ENCODE data around the gene GKAP1.
"Not testable (repeated sequence)": the region's sequence is repeated elsewhere in the genome, so short reads cannot be mapped to it uniquely, and the experiment has no call there.

The GKAP1 gene

GRCh38 chr9:83733739-83734138 lies 83.8 kb downstream of the GKAP1 start:
- CTCF ChIA-PET: no interaction called here
- POLR2A ChIA-PET: no interaction called here

DNA sequence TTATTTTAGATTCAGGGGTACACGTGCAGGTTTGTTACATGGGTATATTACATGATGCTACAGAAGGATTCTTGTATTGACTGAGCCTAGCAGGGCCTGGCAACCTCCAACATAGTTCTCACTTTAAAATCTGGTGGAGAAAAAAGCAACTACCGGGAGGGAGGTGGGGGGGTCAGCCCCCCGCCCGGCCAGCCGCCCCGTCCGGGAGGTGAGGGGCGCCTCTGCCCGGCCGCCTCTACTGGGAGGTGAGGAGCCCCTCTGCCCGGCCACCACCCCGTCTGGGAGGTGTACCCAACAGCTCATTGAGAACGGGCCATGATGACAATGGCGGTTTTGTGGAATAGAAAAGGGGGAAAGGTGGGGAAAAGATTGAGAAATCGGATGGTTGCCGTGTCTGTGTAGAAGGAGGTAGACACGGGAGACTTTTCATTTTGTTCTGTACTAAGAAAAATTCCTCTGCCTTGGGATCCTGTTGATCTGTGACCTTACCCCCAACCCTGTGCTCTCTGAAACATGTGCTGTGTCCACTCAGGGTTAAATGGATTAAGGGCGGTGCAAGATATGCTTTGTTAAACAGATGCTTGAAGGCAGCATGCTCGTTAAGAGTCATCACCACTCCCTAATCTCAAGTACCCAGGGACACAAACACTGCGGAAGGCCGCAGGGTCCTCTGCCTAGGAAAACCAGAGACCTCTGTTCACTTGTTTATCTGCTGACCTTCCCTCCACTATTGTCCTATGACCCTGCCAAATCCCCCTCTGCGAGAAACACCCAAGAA lies 88.8 kb downstream of the GKAP1 start:
- H3K4me1 ChIP-seq (ENCODE audit: control insufficient read depth, insufficient read depth, low read length); H3K36me3 ChIP-seq (ENCODE audit: control insufficient read depth in 2 of 2, insufficient read depth in 1 of 2, low read length in 2 of 2); POLR2A ChIA-PET; H3K4me3 ChIP-seq (ENCODE audit: low read depth, low read length); H3K9me3 ChIP-seq (ENCODE audit: control insufficient read depth, insufficient read depth, low read depth, low read length); H3K27ac ChIP-seq (ENCODE audit: extremely low read depth, low read depth, low read length): not testable (repeated sequence)
- CTCF ChIA-PET: interaction anchor here (0.7 kb wide), 1 partner anchor 84 kb away, joined by 3 read pairs; no protein-coding TSS in a partner anchor

More at GRCh38 chr9:83733739-83734138, 83.8 kb downstream of the GKAP1 start:
- H3K27ac ChIP-seq (ENCODE audit: extremely low read depth, low read depth, low read length): no peak overlapping the region
- no peak overlapping the region for H3K4me3 ChIP-seq (ENCODE audit: low read depth, low read length)
- no peaks in the 10 kb centered on the region for H3K4me1 ChIP-seq (ENCODE audit: control insufficient read depth, insufficient read depth, low read length)
- no peaks in the 10 kb centered on the region; a peak in 1 of 3 replicates for H3K36me3 ChIP-seq (ENCODE audit: control insufficient read depth in 2 of 2, insufficient read depth in 1 of 2, low read length in 2 of 2)
- H3K9me3 ChIP-seq (ENCODE audit: control insufficient read depth, insufficient read depth, low read depth, low read length): no peaks in the 10 kb centered on the region
- TF ChIP-seq ZFP69B (tag by site-specific recombination; IDR thresholded peaks at IDR 0.05) (no peak), SETDB1 (IDR thresholded peaks at IDR 0.05; ENCODE audit: insufficient read length, low read length) (no peak), KLF10 (tag by site-specific recombination; IDR thresholded peaks at IDR 0.05) (no peak), GFI1B (tag by site-specific recombination; IDR thresholded peaks at IDR 0.05) (no peak), ZNF2 (tag by site-specific recombination; IDR thresholded peaks at IDR 0.05) (no peak), ZNF140 (tag by site-specific recombination; IDR thresholded peaks at IDR 0.05) (no peak), ZNF302 (tag by site-specific recombination; IDR thresholded peaks at IDR 0.05; ENCODE audit: low read depth) (no peak), ZNF280C (tag by site-specific recombination; IDR thresholded peaks at IDR 0.05) (no peak)
- TF ChIP-seq, protein P1, sequence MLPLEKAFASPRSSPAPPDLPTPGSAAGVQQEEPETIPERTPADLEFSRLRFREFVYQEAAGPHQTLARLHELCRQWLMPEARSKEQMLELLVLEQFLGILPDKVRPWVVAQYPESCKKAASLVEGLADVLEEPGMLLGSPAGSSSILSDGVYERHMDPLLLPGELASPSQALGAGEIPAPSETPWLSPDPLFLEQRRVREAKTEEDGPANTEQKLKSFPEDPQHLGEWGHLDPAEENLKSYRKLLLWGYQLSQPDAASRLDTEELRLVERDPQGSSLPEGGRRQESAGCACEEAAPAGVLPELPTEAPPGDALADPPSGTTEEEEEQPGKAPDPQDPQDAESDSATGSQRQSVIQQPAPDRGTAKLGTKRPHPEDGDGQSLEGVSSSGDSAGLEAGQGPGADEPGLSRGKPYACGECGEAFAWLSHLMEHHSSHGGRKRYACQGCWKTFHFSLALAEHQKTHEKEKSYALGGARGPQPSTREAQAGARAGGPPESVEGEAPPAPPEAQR (tag by site-specific recombination; IDR thresholded peaks at IDR 0.05): no peak
- TF ChIP-seq, protein P2, sequence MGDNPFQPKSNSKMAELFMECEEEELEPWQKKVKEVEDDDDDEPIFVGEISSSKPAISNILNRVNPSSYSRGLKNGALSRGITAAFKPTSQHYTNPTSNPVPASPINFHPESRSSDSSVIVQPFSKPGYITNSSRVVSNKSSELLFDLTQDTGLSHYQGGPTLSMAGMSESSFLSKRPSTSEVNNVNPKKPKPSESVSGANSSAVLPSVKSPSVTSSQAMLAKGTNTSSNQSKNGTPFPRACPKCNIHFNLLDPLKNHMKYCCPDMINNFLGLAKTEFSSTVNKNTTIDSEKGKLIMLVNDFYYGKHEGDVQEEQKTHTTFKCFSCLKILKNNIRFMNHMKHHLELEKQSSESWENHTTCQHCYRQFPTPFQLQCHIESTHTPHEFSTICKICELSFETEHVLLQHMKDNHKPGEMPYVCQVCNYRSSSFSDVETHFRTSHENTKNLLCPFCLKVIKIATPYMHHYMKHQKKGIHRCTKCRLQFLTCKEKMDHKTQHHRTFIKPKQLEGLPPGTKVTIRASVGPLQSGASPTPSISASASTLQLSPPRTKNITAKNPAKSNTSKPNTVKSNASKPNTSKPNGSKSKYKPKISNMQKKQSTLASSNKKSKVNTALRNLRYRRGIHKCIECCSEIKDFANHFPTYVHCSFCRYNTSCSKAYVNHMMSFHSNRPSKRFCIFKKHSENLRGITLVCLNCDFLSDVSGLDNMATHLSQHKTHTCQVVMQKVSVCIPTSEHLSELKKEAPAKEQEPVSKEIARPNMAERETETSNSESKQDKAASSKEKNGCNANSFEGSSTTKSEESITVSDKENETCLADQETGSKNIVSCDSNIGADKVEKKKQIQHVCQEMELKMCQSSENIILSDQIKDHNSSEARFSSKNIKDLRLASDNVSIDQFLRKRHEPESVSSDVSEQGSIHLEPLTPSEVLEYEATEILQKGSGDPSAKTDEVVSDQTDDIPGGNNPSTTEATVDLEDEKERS (tag by site-specific recombination; IDR thresholded peaks at IDR 0.05): no peak
- TF ChIP-seq, protein P3, sequence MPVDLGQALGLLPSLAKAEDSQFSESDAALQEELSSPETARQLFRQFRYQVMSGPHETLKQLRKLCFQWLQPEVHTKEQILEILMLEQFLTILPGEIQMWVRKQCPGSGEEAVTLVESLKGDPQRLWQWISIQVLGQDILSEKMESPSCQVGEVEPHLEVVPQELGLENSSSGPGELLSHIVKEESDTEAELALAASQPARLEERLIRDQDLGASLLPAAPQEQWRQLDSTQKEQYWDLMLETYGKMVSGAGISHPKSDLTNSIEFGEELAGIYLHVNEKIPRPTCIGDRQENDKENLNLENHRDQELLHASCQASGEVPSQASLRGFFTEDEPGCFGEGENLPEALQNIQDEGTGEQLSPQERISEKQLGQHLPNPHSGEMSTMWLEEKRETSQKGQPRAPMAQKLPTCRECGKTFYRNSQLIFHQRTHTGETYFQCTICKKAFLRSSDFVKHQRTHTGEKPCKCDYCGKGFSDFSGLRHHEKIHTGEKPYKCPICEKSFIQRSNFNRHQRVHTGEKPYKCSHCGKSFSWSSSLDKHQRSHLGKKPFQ (tag by site-specific recombination; IDR thresholded peaks at IDR 0.05): no peak
- TF ChIP-seq, protein P4, sequence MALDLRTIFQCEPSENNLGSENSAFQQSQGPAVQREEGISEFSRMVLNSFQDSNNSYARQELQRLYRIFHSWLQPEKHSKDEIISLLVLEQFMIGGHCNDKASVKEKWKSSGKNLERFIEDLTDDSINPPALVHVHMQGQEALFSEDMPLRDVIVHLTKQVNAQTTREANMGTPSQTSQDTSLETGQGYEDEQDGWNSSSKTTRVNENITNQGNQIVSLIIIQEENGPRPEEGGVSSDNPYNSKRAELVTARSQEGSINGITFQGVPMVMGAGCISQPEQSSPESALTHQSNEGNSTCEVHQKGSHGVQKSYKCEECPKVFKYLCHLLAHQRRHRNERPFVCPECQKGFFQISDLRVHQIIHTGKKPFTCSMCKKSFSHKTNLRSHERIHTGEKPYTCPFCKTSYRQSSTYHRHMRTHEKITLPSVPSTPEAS (tag by site-specific recombination; IDR thresholded peaks at IDR 0.05): no peak

All from HEK293 (cell line).